K562 (cell line): ENCODE data around the gene LRP1.

Source experiments
- CREB1 ChIP-seq, 2 experiments: sonication (generic) in 1 of 2; formaldehyde crosslinking in 1 of 2; IDR thresholded peaks; 2 replicates each; pipeline versions ENCODE4 v1.6.1 to v1.8.0; 2012 to 2022; ENCODE audit warnings: inconsistent platforms in 1 of 2, mild to moderate bottlenecking in 1 of 2, missing genetic modification reagents in 1 of 2, moderate library complexity in 1 of 2
- EZH2 ChIP-seq: IDR thresholded peaks from 2 replicates; pipeline ENCODE4 v1.6.1; 2012; ENCODE audit warnings: low read depth, mild to moderate bottlenecking, inconsistent platforms, low read length, borderline replicate concordance
- JUN ChIP-seq, 2 experiments: sonication (generic) in 1 of 2; formaldehyde crosslinking in 1 of 2; IDR thresholded peaks; 2 replicates each; pipeline versions ENCODE4 v1.6.1 to v1.8.0; 2012 to 2022; ENCODE audit warnings: borderline replicate concordance in 2 of 2, mild to moderate bottlenecking in 2 of 2, improper control_type of control experiment in 1 of 2, low read depth in 1 of 2, low read length in 1 of 2, missing genetic modification reagents in 1 of 2
- JUND ChIP-seq, 2 experiments: IDR thresholded peaks; 2 replicates in 1 of 2; 3 replicates in 1 of 2; pipeline ENCODE4 v1.6.1; 2011; ENCODE audit warnings: borderline replicate concordance in 2 of 2, low read depth in 2 of 2, low read length in 2 of 2, improper control_type of control experiment in 1 of 2, missing biosample characterization in 1 of 2, missing genetic modification characterization in 1 of 2, missing genetic modification reagents in 1 of 2
- MTF1 ChIP-seq: fragments of 250-450 bp; sonication (Bioruptor Pico); IDR thresholded peaks from 2 replicates; pipeline ENCODE4 v1.9.0; 2021; ENCODE audit warnings: moderate library complexity, mild to moderate bottlenecking, inconsistent platforms, borderline replicate concordance
- NCOA4 ChIP-seq: fragments of 450-650 bp; IDR thresholded peaks from 2 replicates; pipeline ENCODE4 v1.6.1; 2018; ENCODE audit warnings: mild to moderate bottlenecking; ENCODE audit not compliant: partially characterized antibody
- NR2C2 ChIP-seq, 2 experiments: fragments of 200-800 bp in 1 of 2; sonication (Bioruptor generic) in 1 of 2; sonication (generic) in 1 of 2; formaldehyde crosslinking in 1 of 2; IDR thresholded peaks; 2 replicates each; pipeline versions ENCODE4 v1.6.1 to v1.8.0; 2016 to 2022; ENCODE audit warnings: mild to moderate bottlenecking in 1 of 2, missing compliant biosample characterization in 1 of 2, missing genetic modification characterization in 1 of 2, missing genetic modification reagents in 1 of 2
- NR3C1 ChIP-seq: sonication (generic); formaldehyde crosslinking; IDR thresholded peaks from 2 replicates; pipeline ENCODE4 v1.8.1; 2022; ENCODE audit warnings: missing genetic modification reagents
- PRDM10 ChIP-seq: fragments of 450-650 bp; IDR thresholded peaks from 2 replicates; pipeline ENCODE4 v1.6.1; 2018; ENCODE audit not compliant: partially characterized antibody
- TEAD2 ChIP-seq: fragments of 450-650 bp; IDR thresholded peaks from 2 replicates; pipeline ENCODE4 v1.6.1; 2016; ENCODE audit warnings: missing genetic modification characterization, control low read depth, missing compliant biosample characterization
- ZNF3 ChIP-seq: fragments of 250-450 bp; sonication (Bioruptor Pico); IDR thresholded peaks from 2 replicates; pipeline ENCODE4 v1.5.0; 2021; ENCODE audit warnings: mild to moderate bottlenecking, moderate library complexity
- ZNF384 ChIP-seq: IDR thresholded peaks from 2 replicates; pipeline ENCODE4 v1.6.1; 2012; ENCODE audit warnings: low read depth, low read length, improper control_type of control experiment
- ZNF551 ChIP-seq: fragments of 250-450 bp; sonication (Bioruptor Pico); IDR thresholded peaks from 2 replicates; pipeline ENCODE4 v1.5.0; 2021; ENCODE audit warnings: mild to moderate bottlenecking, moderate library complexity
- TF ChIP-seq, protein P1 (sequence below), 3 experiments: IDR thresholded peaks in 2 of 3; conservative IDR thresholded peaks in 1 of 3; 2 replicates each; pipeline ENCODE4 v1.5.1; 2011 to 2012; ENCODE audit warnings: low read length in 3 of 3, mild to moderate bottlenecking in 3 of 3, control low read depth in 2 of 3, improper control_type of control experiment in 1 of 3, inconsistent platforms in 1 of 3, low read depth in 1 of 3, mixed read lengths in 1 of 3, moderate library complexity in 1 of 3; ENCODE audit not compliant: insufficient read depth in 2 of 3

GRCh38 chr12:57107456-57108155 is 20.7 kb upstream of the LRP1 start:
- TF ChIP-seq ZNF3 (CRISPR knock-in tag) (no peak), NR3C1 (CRISPR knock-in tag) (no peak), CREB1 (IDR thresholded peaks at IDR 0.05) (no peak), CREB1 (CRISPR knock-in tag; IDR thresholded peaks at IDR 0.05) (no peak), ZNF384 (no peak), JUN (IDR thresholded peaks at IDR 0.05; ENCODE audit: borderline replicate concordance, low read depth, low read length) (no peak), JUN (CRISPR knock-in tag; IDR thresholded peaks at IDR 0.05; ENCODE audit: borderline replicate concordance) (no peak), MTF1 (no peak), EZH2 (no peak), TEAD2 (tag) (no peak), NR2C2 (CRISPR knock-in tag; IDR thresholded peaks at IDR 0.05) (no peak), NR2C2 (tag; IDR thresholded peaks at IDR 0.05) (no peak), PRDM10 (no peak), ZNF551 (CRISPR knock-in tag) (no peak), JUND (IDR thresholded peaks at IDR 0.05; ENCODE audit: borderline replicate concordance, low read depth, low read length) (no peak), JUND (tag; IDR thresholded peaks at IDR 0.05; ENCODE audit: borderline replicate concordance, low read depth, low read length) (no peak), NCOA4 (no peak)
- TF ChIP-seq, protein P1, sequence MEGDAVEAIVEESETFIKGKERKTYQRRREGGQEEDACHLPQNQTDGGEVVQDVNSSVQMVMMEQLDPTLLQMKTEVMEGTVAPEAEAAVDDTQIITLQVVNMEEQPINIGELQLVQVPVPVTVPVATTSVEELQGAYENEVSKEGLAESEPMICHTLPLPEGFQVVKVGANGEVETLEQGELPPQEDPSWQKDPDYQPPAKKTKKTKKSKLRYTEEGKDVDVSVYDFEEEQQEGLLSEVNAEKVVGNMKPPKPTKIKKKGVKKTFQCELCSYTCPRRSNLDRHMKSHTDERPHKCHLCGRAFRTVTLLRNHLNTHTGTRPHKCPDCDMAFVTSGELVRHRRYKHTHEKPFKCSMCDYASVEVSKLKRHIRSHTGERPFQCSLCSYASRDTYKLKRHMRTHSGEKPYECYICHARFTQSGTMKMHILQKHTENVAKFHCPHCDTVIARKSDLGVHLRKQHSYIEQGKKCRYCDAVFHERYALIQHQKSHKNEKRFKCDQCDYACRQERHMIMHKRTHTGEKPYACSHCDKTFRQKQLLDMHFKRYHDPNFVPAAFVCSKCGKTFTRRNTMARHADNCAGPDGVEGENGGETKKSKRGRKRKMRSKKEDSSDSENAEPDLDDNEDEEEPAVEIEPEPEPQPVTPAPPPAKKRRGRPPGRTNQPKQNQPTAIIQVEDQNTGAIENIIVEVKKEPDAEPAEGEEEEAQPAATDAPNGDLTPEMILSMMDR (IDR thresholded peaks at IDR 0.05 in 2 of 3, conservative IDR thresholded peaks at IDR 0.05 in 1 of 3; ENCODE audit: insufficient read depth in 2 of 3, low read depth in 1 of 3, low read length in 3 of 3): no peak
